Body of pancreas (tissue), 4 donors: ENCODE data around the gene XRRA1. TPM values are rescaled to one million over a fixed set of nuclear protein-coding genes. Genes with fewer than 3 reads are reported as not detected.

Source experiments
- ATAC-seq: fragments of 150-250 bp; one replicate; pipeline ENCODE4 v1.9.1; 2016
- DNase-seq, 4 donors: peaks; one replicate each; pipeline ENCODE4 v3.0.0-alpha.2; 2019
- H3K27ac ChIP-seq, 4 donors: fragments of 200-600 bp; sonication (generic); 1 replicate in 3 of 4; 2 replicates in 1 of 4; pipeline versions ENCODE4 v1.5.1 to v1.6.1; 2016 to 2019; ENCODE audit warnings: mild to moderate bottlenecking in 1 of 4, mixed read lengths in 1 of 4, moderate library complexity in 1 of 4
- H3K27me3 ChIP-seq, 2 donors: fragments of 200-600 bp; sonication (generic); one replicate each; pipeline ENCODE4 v1.6.0; 2016; ENCODE audit warnings: mild to moderate bottlenecking in 1 of 2
- H3K36me3 ChIP-seq, 2 donors: fragments of 200-600 bp; sonication (generic); replicated peaks in 1 of 2; 2 replicates each; pipeline ENCODE4 v1.5.1; 2016; ENCODE audit warnings: low read depth in 2 of 2; ENCODE audit not compliant: insufficient read depth in 1 of 2
- H3K4me1 ChIP-seq: fragments of 200-600 bp; sonication (generic); one replicate; pipeline ENCODE4 v1.6.0; 2016
- H3K4me3 ChIP-seq, 2 donors: fragments of 200-600 bp; sonication (generic); 1 replicate in 1 of 2; 2 replicates in 1 of 2; pipeline ENCODE4 v1.5.1; 2016 to 2019
- H3K9me3 ChIP-seq, 3 donors: fragments of 200-600 bp; sonication (generic); 1 replicate in 2 of 3; 2 replicates in 1 of 3; pipeline ENCODE4 v1.5.1; 2016
- CTCF ChIP-seq, 7 experiments: fragments of 450-650 bp in 4 of 7; fragments of 200-600 bp in 3 of 7; sonication (generic) in 3 of 7; IDR thresholded peaks; one replicate each; pipeline ENCODE4 v1.5.1; 2016 to 2019; ENCODE audit warnings: antibody characterized with exemption in 7 of 7
- POLR2A ChIP-seq, 3 donors: fragments of 450-650 bp; IDR thresholded peaks; one replicate each; pipeline ENCODE4 v1.6.1; 2016; ENCODE audit warnings: antibody characterized with exemption in 3 of 3, mild to moderate bottlenecking in 2 of 3
- WGBS, 2 donors: methylation state at CpG; one replicate each; pipeline ENCODE4 v1.1.5; 2017; 5-methylcytosine and 5-hydroxymethylcytosine counted together
- intact Hi-C: fragments of 100-400 bp; cut with DNase I; formaldehyde crosslinking; loops from one replicate; pipeline ENCODE4 v1.15.1; 2023
- total RNA-seq, 2 donors: library from RNA; depleted of rRNA; stranded (reverse); fragments of >200 nt; gene quantifications; one replicate each; pipeline ENCODE4 v1.1.0, GENCODE V29; 2016

XRRA1 gene
- total RNA-seq, 2 donors from 2014 or later: 15.6 to 35.3 TPM

GRCh38 chr11:74989260-74989638 is 40.4 kb upstream of the XRRA1 start:
- intact Hi-C loops: no loop called here

GRCh38 chr11:74988541-74989259 is 39.8 kb upstream of the XRRA1 start, which contains the start of gene NEU3:
Gene NEU3 (plus strand): TSS chr11:74988933. CDS start chr11:74989061, 128 bp downstream.
- H3K27me3 ChIP-seq: no peaks in the 10 kb centered on the region
- peak within 1 kb of the TSS; percentile 71 to 86 for H3K4me3 ChIP-seq
- ATAC-seq (peak; percentile 93), DNase-seq (peak; percentile 80 to 87 (median 84))
- no peaks in the 10 kb centered on the region for H3K9me3 ChIP-seq
- H3K36me3 ChIP-seq: no peaks in the 10 kb centered on the region
- intact Hi-C loops: no loop called here
- peak within 1 kb of the TSS; percentile 71 to 86 (median 79) for H3K27ac ChIP-seq
- TF ChIP-seq CTCF (IDR thresholded peaks at IDR 0.05) (no peak), POLR2A (IDR thresholded peaks at IDR 0.05) (peak in 2 of 3 donors; percentile 56 to 59)
- 0 to 1% methylated on average over 30 to 45 of the region's 46 CpGs for WGBS, 2 donors
- peaks cover 22% of the 10 kb centered on the region for H3K4me1 ChIP-seq

More at GRCh38 chr11:74989260-74989638, 40.4 kb upstream of the XRRA1 start:
- TF ChIP-seq CTCF (IDR thresholded peaks at IDR 0.05) (no peak), POLR2A (IDR thresholded peaks at IDR 0.05) (no peak)
- peak overlapping the region; percentile 71 to 86 for H3K4me3 ChIP-seq
- peaks cover 22% of the 10 kb centered on the region for H3K4me1 ChIP-seq
- no peak for DNase-seq
- H3K9me3 ChIP-seq: no peaks in the 10 kb centered on the region
- H3K27ac ChIP-seq: peak overlapping the region; percentile 71 to 86 (median 79)
- no peaks in the 10 kb centered on the region for H3K36me3 ChIP-seq
- WGBS, 2 donors: 1 to 3% methylated on average over 8 of the region's 8 CpGs
- no peak for ATAC-seq
- H3K27me3 ChIP-seq: no peaks in the 10 kb centered on the region

- WGBS, 2 donors: 100% methylated on average over 2 of the region's 2 CpGs
- DNase-seq: no peak
- ATAC-seq: no peak
- Histone ChIP-seq H3K4me1 (peaks cover 6% of the 10 kb centered on the region), H3K36me3 (no peaks in the 10 kb centered on the region), H3K27me3 (no peaks in the 10 kb centered on the region), H3K27ac (no peak overlapping the region), H3K4me3 (no peak overlapping the region), H3K9me3 (no peaks in the 10 kb centered on the region)
- TF ChIP-seq POLR2A (IDR thresholded peaks at IDR 0.05): no peak
- TF ChIP-seq CTCF (IDR thresholded peaks at IDR 0.05): no peak
- intact Hi-C loops: no loop called here
Observed at GRCh38 chr11:74984730-74985129, 35.8 kb upstream of the XRRA1 start.

GRCh38 chr11:74984070-74984469 is 35.2 kb upstream of the XRRA1 start:
- 50 to 55% methylated on average over 3 of the region's 3 CpGs for WGBS, 2 donors
- intact Hi-C loops: no loop called here
- no peak overlapping the region for H3K27ac ChIP-seq
- no peak for ATAC-seq
- H3K27me3 ChIP-seq: no peaks in the 10 kb centered on the region
- no peaks in the 10 kb centered on the region for H3K9me3 ChIP-seq
- no peak for TF ChIP-seq CTCF (IDR thresholded peaks at IDR 0.05)
- no peak for TF ChIP-seq POLR2A (IDR thresholded peaks at IDR 0.05)
- H3K4me1 ChIP-seq: no peaks in the 10 kb centered on the region
- DNase-seq: no peak
- H3K4me3 ChIP-seq: no peak overlapping the region
- H3K36me3 ChIP-seq: peaks cover 0 to 1% of the 10 kb centered on the region in 2 donors

- no peaks in the 10 kb centered on the region for H3K9me3 ChIP-seq
- H3K36me3 ChIP-seq: peaks cover 0 to 6% of the 10 kb centered on the region in 2 donors
- intact Hi-C loops: no loop called here
- DNase-seq (no peak), ATAC-seq (no peak)
- 69 to 88% methylated on average over 1 of the region's 1 CpG for WGBS, 2 donors
- TF ChIP-seq POLR2A (IDR thresholded peaks at IDR 0.05): no peak
- TF ChIP-seq CTCF (IDR thresholded peaks at IDR 0.05): no peak
- H3K27ac ChIP-seq: no peak overlapping the region
- no peaks in the 10 kb centered on the region for H3K4me1 ChIP-seq
- H3K4me3 ChIP-seq: no peak overlapping the region
- H3K27me3 ChIP-seq: no peaks in the 10 kb centered on the region
Observed at GRCh38 chr11:74981888-74982287, 33.0 kb upstream of the XRRA1 start.
